ENCODE results near the gene HOXC10.

Gene HOXC10

GRCh38 chr12:53986686-53987483 lies 1.9 kb downstream of the HOXC10 start:
- H3K4me1 ChIP-seq (ENCODE audit: control insufficient read depth in 1 of 2, insufficient read depth in 2 of 2, low read length in 2 of 2): peaks cover 0 to 2% of the 10 kb centered on the region in 2 experiments
- no peak overlapping the region for H3K9ac ChIP-seq (ENCODE audit: low read length)
- no peak overlapping the region for H2BK120ac ChIP-seq (ENCODE audit: insufficient read depth, low read length, poor library complexity)
- H3K79me2 ChIP-seq (ENCODE audit: control insufficient read depth, insufficient read depth, low read length, poor library complexity): no peaks in the 10 kb centered on the region
- peaks cover 31% of the 10 kb centered on the region for H3K9me3 ChIP-seq (ENCODE audit: insufficient read depth, low read depth, low read length)
- no peak for DNase-seq
- H4K8ac ChIP-seq (ENCODE audit: low read depth, low read length): no peak overlapping the region
- H2BK12ac ChIP-seq (ENCODE audit: low read length): no peak overlapping the region
- no peaks in the 10 kb centered on the region for H3K36me3 ChIP-seq (ENCODE audit: control insufficient read depth in 1 of 2, insufficient read depth in 2 of 2, low read length in 2 of 2)
- H3K4ac ChIP-seq (ENCODE audit: low read depth, low read length): no peak overlapping the region
- H2AFZ ChIP-seq (ENCODE audit: insufficient read depth, low read length, poor library complexity): no peak overlapping the region
- peaks cover 93% of the 10 kb centered on the region for H3K27me3 ChIP-seq (ENCODE audit: insufficient read depth, low read length)
- no CpG with 5 or more reads among the region's 21 CpGs for WGBS (ENCODE audit: extremely low coverage, insufficient coverage, insufficient read length)
- H2AK5ac ChIP-seq (ENCODE audit: low read length): no peak overlapping the region
- no peak overlapping the region for H3K4me3 ChIP-seq (ENCODE audit: low read depth, low read length)
- no peak overlapping the region for H3K14ac ChIP-seq (ENCODE audit: low read length)
- H4K91ac ChIP-seq (ENCODE audit: low read depth, low read length): no peak overlapping the region
- no peak overlapping the region for H3K4me2 ChIP-seq (ENCODE audit: low read length)
- no peak overlapping the region for H3K18ac ChIP-seq (ENCODE audit: low read length)
- no peak overlapping the region for H2BK5ac ChIP-seq (ENCODE audit: low read depth, low read length, poor library complexity)
- H3K23ac ChIP-seq (ENCODE audit: low read length): no peak overlapping the region
- H3K27ac ChIP-seq (ENCODE audit: low read depth, low read length): no peak overlapping the region
- H3K79me1 ChIP-seq (ENCODE audit: low read length): no peaks in the 10 kb centered on the region
- H4K12ac ChIP-seq (ENCODE audit: low read depth, low read length): no peak overlapping the region

GRCh38 chr12:53987787-53988230 lies 2.9 kb downstream of the HOXC10 start:
- Histone ChIP-seq H3K23ac (ENCODE audit: low read length) (no peak overlapping the region), H3K4ac (ENCODE audit: low read depth, low read length) (no peak overlapping the region), H3K4me2 (ENCODE audit: low read length) (no peak overlapping the region), H3K79me2 (ENCODE audit: control insufficient read depth, insufficient read depth, low read length, poor library complexity) (no peaks in the 10 kb centered on the region), H3K27me3 (ENCODE audit: insufficient read depth, low read length) (peaks cover 92% of the 10 kb centered on the region), H2AFZ (ENCODE audit: insufficient read depth, low read length, poor library complexity) (no peak overlapping the region), H2BK5ac (ENCODE audit: low read depth, low read length, poor library complexity) (no peak overlapping the region), H2AK5ac (ENCODE audit: low read length) (no peak overlapping the region), H4K12ac (ENCODE audit: low read depth, low read length) (no peak overlapping the region), H3K18ac (ENCODE audit: low read length) (no peak overlapping the region), H4K8ac (ENCODE audit: low read depth, low read length) (no peak overlapping the region), H4K91ac (ENCODE audit: low read depth, low read length) (no peak overlapping the region), H2BK12ac (ENCODE audit: low read length) (no peak overlapping the region), H3K9me3 (ENCODE audit: insufficient read depth, low read depth, low read length) (peaks cover 28% of the 10 kb centered on the region), H3K9ac (ENCODE audit: low read length) (no peak overlapping the region), H3K79me1 (ENCODE audit: low read length) (no peaks in the 10 kb centered on the region), H3K4me3 (ENCODE audit: low read depth, low read length) (no peak overlapping the region), H2BK120ac (ENCODE audit: insufficient read depth, low read length, poor library complexity) (no peak overlapping the region), H3K14ac (ENCODE audit: low read length) (no peak overlapping the region), H3K36me3 (ENCODE audit: control insufficient read depth in 1 of 2, insufficient read depth in 2 of 2, low read length in 2 of 2) (no peaks in the 10 kb centered on the region), H3K4me1 (ENCODE audit: control insufficient read depth in 1 of 2, insufficient read depth in 2 of 2, low read length in 2 of 2) (peaks cover 0 to 2% of the 10 kb centered on the region in 2 experiments), H3K27ac (ENCODE audit: low read depth, low read length) (no peak overlapping the region)
- no CpG with 5 or more reads among the region's 4 CpGs for WGBS (ENCODE audit: extremely low coverage, insufficient coverage, insufficient read length)
- DNase-seq: no peak

GRCh38 chr12:53988541-53989226 lies 3.7 kb downstream of the HOXC10 start:
- Histone ChIP-seq H3K36me3 (ENCODE audit: control insufficient read depth in 1 of 2, insufficient read depth in 2 of 2, low read length in 2 of 2) (no peaks in the 10 kb centered on the region), H3K27me3 (ENCODE audit: insufficient read depth, low read length) (peaks cover 91% of the 10 kb centered on the region), H3K4me2 (ENCODE audit: low read length) (no peak overlapping the region), H3K79me2 (ENCODE audit: control insufficient read depth, insufficient read depth, low read length, poor library complexity) (no peaks in the 10 kb centered on the region), H2BK5ac (ENCODE audit: low read depth, low read length, poor library complexity) (no peak overlapping the region), H2BK120ac (ENCODE audit: insufficient read depth, low read length, poor library complexity) (no peak overlapping the region), H3K9ac (ENCODE audit: low read length) (no peak overlapping the region), H3K18ac (ENCODE audit: low read length) (no peak overlapping the region), H3K14ac (ENCODE audit: low read length) (no peak overlapping the region), H3K4ac (ENCODE audit: low read depth, low read length) (no peak overlapping the region), H3K4me1 (ENCODE audit: control insufficient read depth in 1 of 2, insufficient read depth in 2 of 2, low read length in 2 of 2) (peaks cover 0 to 2% of the 10 kb centered on the region in 2 experiments), H4K91ac (ENCODE audit: low read depth, low read length) (no peak overlapping the region), H2AFZ (ENCODE audit: insufficient read depth, low read length, poor library complexity) (no peak overlapping the region), H4K12ac (ENCODE audit: low read depth, low read length) (no peak overlapping the region), H3K27ac (ENCODE audit: low read depth, low read length) (no peak overlapping the region), H2AK5ac (ENCODE audit: low read length) (no peak overlapping the region), H3K23ac (ENCODE audit: low read length) (no peak overlapping the region), H4K8ac (ENCODE audit: low read depth, low read length) (no peak overlapping the region), H3K9me3 (ENCODE audit: insufficient read depth, low read depth, low read length) (peaks cover 25% of the 10 kb centered on the region), H3K79me1 (ENCODE audit: low read length) (no peaks in the 10 kb centered on the region), H3K4me3 (ENCODE audit: low read depth, low read length) (no peak overlapping the region), H2BK12ac (ENCODE audit: low read length) (no peak overlapping the region)
- WGBS (ENCODE audit: extremely low coverage, insufficient coverage, insufficient read length): no CpG with 5 or more reads among the region's 5 CpGs
- no peak for DNase-seq

- Histone ChIP-seq H3K9me3 (ENCODE audit: insufficient read depth, low read depth, low read length) (peaks cover 26% of the 10 kb centered on the region), H2AK5ac (ENCODE audit: low read length) (no peak overlapping the region), H3K79me1 (ENCODE audit: low read length) (no peaks in the 10 kb centered on the region), H3K4me2 (ENCODE audit: low read length) (no peak overlapping the region), H3K14ac (ENCODE audit: low read length) (no peak overlapping the region), H3K27me3 (ENCODE audit: insufficient read depth, low read length) (peaks cover 91% of the 10 kb centered on the region), H4K8ac (ENCODE audit: low read depth, low read length) (no peak overlapping the region), H3K18ac (ENCODE audit: low read length) (no peak overlapping the region), H3K23ac (ENCODE audit: low read length) (no peak overlapping the region), H3K27ac (ENCODE audit: low read depth, low read length) (no peak overlapping the region), H4K12ac (ENCODE audit: low read depth, low read length) (no peak overlapping the region), H2BK120ac (ENCODE audit: insufficient read depth, low read length, poor library complexity) (no peak overlapping the region), H3K9ac (ENCODE audit: low read length) (no peak overlapping the region), H3K4me1 (ENCODE audit: control insufficient read depth in 1 of 2, insufficient read depth in 2 of 2, low read length in 2 of 2) (no peaks in the 10 kb centered on the region), H3K4ac (ENCODE audit: low read depth, low read length) (no peak overlapping the region), H2BK5ac (ENCODE audit: low read depth, low read length, poor library complexity) (no peak overlapping the region), H2BK12ac (ENCODE audit: low read length) (no peak overlapping the region), H3K4me3 (ENCODE audit: low read depth, low read length) (no peak overlapping the region), H2AFZ (ENCODE audit: insufficient read depth, low read length, poor library complexity) (no peak overlapping the region), H3K36me3 (ENCODE audit: control insufficient read depth in 1 of 2, insufficient read depth in 2 of 2, low read length in 2 of 2) (no peaks in the 10 kb centered on the region), H3K79me2 (ENCODE audit: control insufficient read depth, insufficient read depth, low read length, poor library complexity) (no peaks in the 10 kb centered on the region), H4K91ac (ENCODE audit: low read depth, low read length) (no peak overlapping the region)
- no CpG with 5 or more reads among the region's 28 CpGs for WGBS (ENCODE audit: extremely low coverage, insufficient coverage, insufficient read length)
- peak; percentile 43 to 78 for DNase-seq
These were observed 4.5 kb downstream of the HOXC10 start for GRCh38 chr12:53989227-53990113.

All from trophoblast cell (in vitro differentiated cells and primary cell).